ENCODE measurements around the gene SOX13.

Gene SOX13

GRCh38 chr1:204152310-204153044, 79.6 kb downstream of the SOX13 start:
- no peak for DNase-seq (ENCODE audit: low read depth)

GRCh38 chr1:204153667-204154066, 80.8 kb downstream of the SOX13 start:
- DNase-seq (ENCODE audit: low read depth) = no peak

DNA sequence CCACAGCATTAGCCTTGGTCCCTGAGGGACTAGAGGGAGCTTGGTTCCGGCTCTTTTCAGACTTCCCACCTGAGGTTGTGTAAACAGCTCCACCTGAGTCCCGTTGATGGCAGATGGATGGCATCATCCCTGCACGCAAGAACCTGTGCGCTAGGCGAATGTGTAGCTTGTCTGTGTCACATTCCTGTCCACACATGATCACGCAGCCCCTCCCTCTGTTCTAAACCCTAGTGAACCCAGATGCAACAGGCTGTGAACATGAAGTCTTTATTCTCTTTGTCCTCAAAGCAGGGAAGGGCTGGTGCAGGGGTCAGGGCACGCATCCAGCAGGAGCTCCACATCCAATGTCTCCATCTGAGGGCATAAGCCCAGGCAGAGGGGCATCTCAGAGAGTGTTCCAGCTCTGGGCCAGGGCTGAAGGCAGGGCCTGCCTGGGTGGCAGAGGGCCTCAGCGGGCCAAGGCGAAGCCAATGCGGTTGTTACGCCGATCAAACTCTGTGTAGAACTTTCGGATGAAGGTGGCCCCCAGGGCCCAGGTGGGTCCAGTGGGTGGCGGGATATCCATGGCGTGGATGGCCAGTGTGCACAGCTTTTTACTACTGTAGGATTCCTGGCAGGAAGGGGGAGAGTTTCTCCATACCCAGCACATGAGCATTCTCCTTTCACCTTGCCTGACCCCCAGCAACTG, 81.8 kb downstream of the SOX13 start:
- DNase-seq (ENCODE audit: low read depth) = no peak

- DNase-seq (ENCODE audit: low read depth) = no peak
Observed at GRCh38 chr1:204155881-204156280, 83.0 kb downstream of the SOX13 start.

- no peak for DNase-seq (ENCODE audit: low read depth)
Observed at GRCh38 chr1:204157962-204158361, 85.0 kb downstream of the SOX13 start.

GRCh38 chr1:204161609-204162493, 88.9 kb downstream of the SOX13 start:
- DNase-seq (ENCODE audit: low read depth) = no peak

DNA sequence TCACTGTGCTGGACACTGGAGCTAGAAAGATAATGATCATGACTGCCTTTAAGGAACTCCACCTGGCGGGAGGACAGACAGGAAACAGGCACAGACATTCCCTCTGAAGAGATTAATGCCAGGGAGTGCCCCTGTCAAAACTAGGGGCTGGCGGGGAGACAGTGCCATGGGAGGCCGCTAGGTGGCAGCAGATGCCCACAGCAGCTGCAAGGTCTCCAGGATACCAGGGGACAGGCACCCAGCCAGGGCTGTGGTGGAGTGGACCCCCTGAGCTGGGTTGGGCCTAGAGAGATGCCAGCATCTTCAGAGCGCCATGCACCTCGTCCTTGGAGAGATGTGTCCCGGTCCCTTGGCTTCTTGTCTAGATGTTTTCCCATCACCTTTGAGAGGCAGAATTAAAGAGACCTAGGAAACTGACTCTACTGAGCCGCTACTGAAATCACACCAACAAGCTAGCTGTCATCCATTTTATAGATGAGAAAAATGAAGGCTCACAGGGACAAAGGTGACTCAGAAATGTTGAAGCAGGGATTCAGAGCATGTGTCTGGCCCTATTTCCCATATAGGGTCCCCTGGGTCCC, 89.7 kb downstream of the SOX13 start:
- DNase-seq (ENCODE audit: low read depth) = peak; percentile 74

- no peak for DNase-seq (ENCODE audit: low read depth)
Observed at GRCh38 chr1:204166219-204166618, 93.3 kb downstream of the SOX13 start, which contains the start of gene REN. Gene REN (minus strand): TSS chr1:204166337. CDS start chr1:204166293, 44 bp downstream.

- DNase-seq (ENCODE audit: low read depth) = no peak
Observed at GRCh38 chr1:204167730-204168129, 94.8 kb downstream of the SOX13 start.

GRCh38 chr1:204169858-204170257, 96.9 kb downstream of the SOX13 start:
- DNase-seq (ENCODE audit: low read depth) = no peak

DNA sequence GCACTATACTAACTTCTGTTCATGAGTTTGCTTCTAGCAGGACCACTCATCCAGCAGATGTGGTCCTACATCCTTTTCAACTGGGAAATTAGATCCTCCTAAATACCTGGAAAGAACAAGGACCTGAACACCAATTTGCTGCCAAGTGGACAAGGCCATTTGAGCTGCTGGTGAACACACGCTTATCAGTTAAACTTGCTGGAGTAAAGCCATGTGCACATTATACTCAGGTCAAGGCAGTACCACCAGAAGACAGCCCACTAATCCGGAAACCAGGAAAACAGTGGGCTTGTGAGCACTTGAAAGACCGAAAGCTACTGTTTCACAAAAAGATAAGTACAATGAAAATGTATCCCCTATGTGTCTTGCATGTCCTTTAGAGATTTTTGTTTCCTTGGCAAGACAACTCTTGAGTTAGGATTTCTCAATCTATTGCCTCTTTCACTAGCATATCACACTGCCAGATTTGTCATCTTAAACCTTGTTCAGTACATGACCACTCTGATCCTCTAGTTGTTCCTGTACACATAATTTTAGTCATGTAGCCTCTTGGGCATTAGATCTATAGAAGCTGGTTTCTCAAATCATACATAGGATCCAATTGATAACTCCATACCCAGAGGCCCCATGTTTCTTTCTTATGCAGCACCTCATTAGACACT, 97.7 kb downstream of the SOX13 start:
- DNase-seq (ENCODE audit: low read depth) = no peak

- DNase-seq (ENCODE audit: low read depth) = no peak
Observed at GRCh38 chr1:204171751-204172178, 98.8 kb downstream of the SOX13 start.

DNA sequence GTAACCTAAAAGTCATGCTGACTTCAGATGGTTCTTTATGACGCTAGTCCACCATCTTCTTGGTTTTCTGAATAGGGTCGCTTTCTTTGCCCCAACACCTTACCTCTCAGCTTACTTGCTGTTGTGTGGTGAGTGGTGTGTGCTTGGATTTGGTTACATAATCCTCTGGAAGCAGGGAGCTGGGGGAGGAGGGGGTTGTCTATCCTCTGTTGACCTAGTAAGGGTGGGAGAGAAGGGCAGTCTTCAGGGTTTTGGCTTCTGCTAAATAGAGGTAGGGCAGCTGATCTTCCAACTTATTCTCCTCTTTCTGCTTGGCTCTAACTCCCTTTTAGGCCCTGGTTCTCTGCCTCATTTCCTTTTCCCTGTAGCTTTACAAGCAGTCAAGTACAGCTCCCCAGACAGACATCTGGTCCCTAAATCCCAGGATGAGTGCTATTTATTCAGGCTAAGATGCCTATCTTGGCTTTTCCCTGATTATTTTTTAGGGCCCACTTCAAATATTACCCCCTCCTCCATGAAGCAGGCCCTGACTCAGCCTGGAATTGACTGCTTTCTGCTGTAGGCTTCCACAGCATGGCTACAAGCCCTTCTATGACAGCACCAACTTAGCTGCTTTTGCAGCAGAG, 99.6 kb downstream of the SOX13 start:
- no peak for DNase-seq (ENCODE audit: low read depth)

- DNase-seq (ENCODE audit: low read depth) = no peak
Observed at GRCh38 chr1:204174958-204175357, 102.0 kb downstream of the SOX13 start.

DNA sequence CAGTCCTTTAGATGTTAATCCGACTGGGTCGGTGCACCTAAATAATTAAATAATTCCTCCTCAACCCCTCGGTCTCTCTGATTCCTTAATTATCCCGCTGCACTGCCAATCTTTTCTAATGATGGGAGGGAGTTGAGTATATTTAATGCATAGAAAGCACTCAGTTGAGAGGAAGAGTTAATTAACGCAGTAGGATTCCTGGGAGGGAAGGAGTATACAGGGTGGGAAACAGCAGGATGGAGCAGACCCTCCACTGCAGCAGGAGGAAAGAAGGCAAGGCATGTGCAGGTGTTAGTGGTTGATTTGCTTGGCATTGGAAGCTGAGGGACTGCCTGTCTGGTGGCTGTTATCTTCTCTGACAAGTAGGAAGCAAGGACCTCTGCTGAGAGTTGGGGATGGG, 103.1 kb downstream of the SOX13 start:
- no peak for DNase-seq (ENCODE audit: low read depth)

DNA sequence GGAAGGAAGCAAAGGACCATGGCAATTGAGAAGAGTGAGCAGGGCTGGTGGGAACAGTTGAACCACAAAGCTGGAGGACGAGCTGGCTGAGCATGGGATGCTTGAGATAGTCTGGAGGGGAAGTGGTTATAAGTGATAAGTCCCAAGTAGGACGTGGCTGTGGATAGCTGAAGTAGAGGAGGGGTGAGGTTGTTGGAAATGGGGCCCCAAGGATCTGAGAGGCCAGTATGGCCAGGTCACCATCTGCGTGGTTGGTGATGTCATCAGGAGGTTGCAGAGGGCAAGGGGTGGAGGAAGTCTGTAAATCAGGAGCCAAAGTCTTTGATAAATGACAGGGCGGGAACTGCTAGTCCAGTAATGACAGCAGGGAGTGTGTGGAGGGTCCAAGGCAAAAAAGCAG, 104.2 kb downstream of the SOX13 start:
- no peak for DNase-seq (ENCODE audit: low read depth)
